ENCODE data around the gene BLOC1S3. TPM values are rescaled to one million over a fixed set of nuclear protein-coding genes. Genes with fewer than 3 reads are reported as not detected.

Gene BLOC1S3
- polyA plus RNA-seq, 1 experiment, result 7.0 TPM

- Histone ChIP-seq H3K27ac (ENCODE audit: low read depth, low read length) (no peak overlapping the region), H3K4me3 (ENCODE audit: low read depth, low read length) (no peak overlapping the region), H3K9me3 (ENCODE audit: control insufficient read depth, insufficient read depth, low read length) (no peaks in the 10 kb centered on the region; the same call in 1 of the 2 replicates), H3K27me3 (ENCODE audit: control insufficient read depth, insufficient read depth, low read length) (peaks cover under 1% of the 10 kb centered on the region)
- ChIA-PET CTCF (interaction anchor here (0.6 kb wide), 1 partner anchor 18 kb away, joined by 5 read pairs; no protein-coding TSS in a partner anchor), POLR2A (interaction anchor here (0.6 to 0.8 kb wide), 3 partner anchors 56 to 117 kb away, joined by 3 read pairs; no protein-coding TSS in a partner anchor)
- no peak for TF ChIP-seq CTCF (IDR thresholded peaks at IDR 0.05; ENCODE audit: low read depth, low read length)
- DNase-seq (ENCODE audit: low read depth, low spot score), result no peak
Observed at GRCh38 chr19:45146251-45146650, 32.3 kb upstream of the BLOC1S3 start.

GRCh38 chr19:45146741-45147205 is 31.8 kb upstream of the BLOC1S3 start:
- ChIA-PET POLR2A (interaction anchor here (0.8 kb wide), 1 partner anchor 56 kb away, joined by 3 read pairs; no protein-coding TSS in a partner anchor), CTCF (no interaction called here)
- Histone ChIP-seq H3K27me3 (ENCODE audit: control insufficient read depth, insufficient read depth, low read length) (peaks cover 5% of the 10 kb centered on the region), H3K9me3 (ENCODE audit: control insufficient read depth, insufficient read depth, low read length) (no peaks in the 10 kb centered on the region; the same call in 1 of the 2 replicates), H3K4me3 (ENCODE audit: low read depth, low read length) (no peak overlapping the region), H3K27ac (ENCODE audit: low read depth, low read length) (no peak overlapping the region)
- no peak for TF ChIP-seq CTCF (IDR thresholded peaks at IDR 0.05; ENCODE audit: low read depth, low read length)
- DNase-seq (ENCODE audit: low read depth, low spot score), result no peak

GRCh38 chr19:45147835-45148676 is 30.5 kb upstream of the BLOC1S3 start:
- TF ChIP-seq CTCF (IDR thresholded peaks at IDR 0.05; ENCODE audit: low read depth, low read length), result no peak
- POLR2A ChIA-PET, result no interaction called here
- no peak overlapping the region for H3K4me3 ChIP-seq (ENCODE audit: low read depth, low read length)
- CTCF ChIA-PET, result no interaction called here
- peaks cover 11% of the 10 kb centered on the region for H3K27me3 ChIP-seq (ENCODE audit: control insufficient read depth, insufficient read depth, low read length)
- H3K9me3 ChIP-seq (ENCODE audit: control insufficient read depth, insufficient read depth, low read length), result peaks cover 5% of the 10 kb centered on the region; the same call in 1 of the 2 replicates
- DNase-seq (ENCODE audit: low read depth, low spot score), result no peak
- H3K27ac ChIP-seq (ENCODE audit: low read depth, low read length), result no peak overlapping the region

GRCh38 chr19:45149129-45149528 is 29.5 kb upstream of the BLOC1S3 start:
- POLR2A ChIA-PET, result no interaction called here
- no peak overlapping the region for H3K4me3 ChIP-seq (ENCODE audit: low read depth, low read length)

More at GRCh38 chr19:45149129-45149528, 29.5 kb upstream of the BLOC1S3 start:
- no peak for DNase-seq (ENCODE audit: low read depth, low spot score)
- TF ChIP-seq CTCF (IDR thresholded peaks at IDR 0.05; ENCODE audit: low read depth, low read length), result no peak
- Histone ChIP-seq H3K27me3 (ENCODE audit: control insufficient read depth, insufficient read depth, low read length) (peaks cover 11% of the 10 kb centered on the region), H3K27ac (ENCODE audit: low read depth, low read length) (no peak overlapping the region), H3K9me3 (ENCODE audit: control insufficient read depth, insufficient read depth, low read length) (peaks cover 5% of the 10 kb centered on the region; the same call in 1 of the 2 replicates)
- CTCF ChIA-PET, result no interaction called here

All from AG04450 (cell line).